Vagina (tissue), 2 donors: ENCODE data around the gene GLIPR2.

ENCODE experiments used
- POLR2A ChIP-seq, 2 donors: fragments of 450-650 bp; IDR thresholded peaks; one replicate each; pipeline ENCODE4 v1.6.1; 2017; ENCODE audit warnings: antibody characterized with exemption in 2 of 2, mild to moderate bottlenecking in 2 of 2, moderate library complexity in 2 of 2
- POLR2AphosphoS5 ChIP-seq, 2 donors: sonication (generic); formaldehyde crosslinking; IDR thresholded peaks; one replicate each; pipeline ENCODE4 v1.9.0; 2017; ENCODE audit warnings: antibody characterized with exemption in 2 of 2, mild to moderate bottlenecking in 2 of 2, low read depth in 1 of 2; ENCODE audit not compliant: insufficient read depth in 1 of 2
- TF ChIP-seq, protein P1 (sequence below), 3 experiments: fragments of 450-650 bp in 2 of 3; fragments of 200-600 bp in 1 of 3; sonication (generic) in 1 of 3; IDR thresholded peaks; one replicate each; pipeline ENCODE4 v1.5.1; 2017 to 2019; ENCODE audit warnings: antibody characterized with exemption in 3 of 3, mild to moderate bottlenecking in 2 of 3, moderate library complexity in 2 of 3

DNA sequence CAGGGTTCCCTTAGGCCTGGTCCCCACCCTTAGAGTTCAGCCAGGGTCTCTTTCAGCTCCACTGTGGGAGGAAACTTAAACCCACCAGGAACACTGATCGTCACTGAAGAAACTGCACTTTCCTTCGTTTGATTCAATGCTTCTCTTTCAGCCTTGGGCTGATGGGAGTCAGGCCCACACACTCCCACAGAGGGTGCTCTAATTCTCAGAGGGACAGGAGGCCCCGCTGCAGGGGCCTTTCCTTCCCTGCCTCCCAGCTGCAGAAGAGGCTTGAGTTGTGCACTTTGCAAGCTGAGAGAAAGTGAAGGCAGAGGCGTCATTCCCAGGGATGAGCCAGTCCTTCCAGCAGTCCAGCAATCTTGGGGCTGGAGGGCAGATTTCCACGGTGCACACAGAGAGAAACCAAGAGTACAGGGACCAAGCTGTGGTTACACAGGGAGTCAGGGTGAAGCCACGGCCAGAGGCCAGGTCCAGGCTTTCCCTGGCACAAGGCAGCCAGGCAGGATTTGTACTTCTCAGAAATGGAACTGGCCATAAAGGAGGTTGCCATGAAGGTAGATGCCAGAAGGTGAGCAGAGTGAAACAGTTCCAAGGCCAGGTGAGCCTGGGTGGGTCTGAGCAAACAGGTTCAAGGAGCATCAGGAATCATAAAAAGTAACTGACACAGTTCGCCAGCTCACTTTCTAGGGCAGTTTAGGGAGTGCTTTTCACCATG lies 10.4 kb upstream of the GLIPR2 start:
- TF ChIP-seq POLR2AphosphoS5 (IDR thresholded peaks at IDR 0.05; ENCODE audit: insufficient read depth in 1 of 2, low read depth in 1 of 2) (no peak), POLR2A (IDR thresholded peaks at IDR 0.05) (no peak)
- TF ChIP-seq, protein P1, sequence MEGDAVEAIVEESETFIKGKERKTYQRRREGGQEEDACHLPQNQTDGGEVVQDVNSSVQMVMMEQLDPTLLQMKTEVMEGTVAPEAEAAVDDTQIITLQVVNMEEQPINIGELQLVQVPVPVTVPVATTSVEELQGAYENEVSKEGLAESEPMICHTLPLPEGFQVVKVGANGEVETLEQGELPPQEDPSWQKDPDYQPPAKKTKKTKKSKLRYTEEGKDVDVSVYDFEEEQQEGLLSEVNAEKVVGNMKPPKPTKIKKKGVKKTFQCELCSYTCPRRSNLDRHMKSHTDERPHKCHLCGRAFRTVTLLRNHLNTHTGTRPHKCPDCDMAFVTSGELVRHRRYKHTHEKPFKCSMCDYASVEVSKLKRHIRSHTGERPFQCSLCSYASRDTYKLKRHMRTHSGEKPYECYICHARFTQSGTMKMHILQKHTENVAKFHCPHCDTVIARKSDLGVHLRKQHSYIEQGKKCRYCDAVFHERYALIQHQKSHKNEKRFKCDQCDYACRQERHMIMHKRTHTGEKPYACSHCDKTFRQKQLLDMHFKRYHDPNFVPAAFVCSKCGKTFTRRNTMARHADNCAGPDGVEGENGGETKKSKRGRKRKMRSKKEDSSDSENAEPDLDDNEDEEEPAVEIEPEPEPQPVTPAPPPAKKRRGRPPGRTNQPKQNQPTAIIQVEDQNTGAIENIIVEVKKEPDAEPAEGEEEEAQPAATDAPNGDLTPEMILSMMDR (IDR thresholded peaks at IDR 0.05), result no peak
